ENCODE data around the gene TGFB2.

GRCh38 chr1:218341325-218341724 is 3.8 kb upstream of the TGFB2 start:
- TF ChIP-seq CTCF (IDR thresholded peaks at IDR 0.05) (no peak), POLR2A (IDR thresholded peaks at IDR 0.05) (no peak)
